DMS79 (cell line): ENCODE results near the gene SEM1.
"Not testable (repeated sequence)": the region's sequence is repeated elsewhere in the genome, so short reads cannot be mapped to it uniquely, and the experiment has no call there.

Source experiments
- DNase-seq: peaks from one replicate; lab custom pipeline; 2025; lab: John Stamatoyannopoulos, UW

Gene SEM1

GRCh38 chr7:96701258-96701657, 8.4 kb downstream of the SEM1 start:
- DNase-seq, result no peak

DNA sequence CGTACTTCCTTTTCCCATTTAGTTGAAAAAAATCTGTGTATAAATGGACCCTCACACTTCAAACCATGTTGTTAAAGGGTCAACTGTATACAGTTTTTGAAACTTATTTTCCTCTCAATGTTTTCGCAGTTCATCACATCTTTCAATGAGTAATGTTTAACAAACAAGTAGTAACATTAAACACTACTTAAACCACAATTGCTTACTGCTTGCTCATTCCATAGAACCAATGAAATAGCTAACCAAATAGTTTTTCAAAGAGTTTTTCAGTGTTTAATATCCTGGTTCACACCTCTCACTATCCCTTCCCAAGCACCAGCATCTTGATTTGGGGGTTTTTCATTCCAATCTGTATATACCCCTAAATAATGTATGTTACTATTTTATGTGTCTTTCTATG, 9.1 kb downstream of the SEM1 start:
- DNase-seq, result no peak

- no peak for DNase-seq
These were observed 10.3 kb downstream of the SEM1 start for GRCh38 chr7:96699219-96699871.

- DNase-seq, result not testable (repeated sequence)
These were observed 11.2 kb downstream of the SEM1 start for GRCh38 chr7:96698449-96698848.

DNA sequence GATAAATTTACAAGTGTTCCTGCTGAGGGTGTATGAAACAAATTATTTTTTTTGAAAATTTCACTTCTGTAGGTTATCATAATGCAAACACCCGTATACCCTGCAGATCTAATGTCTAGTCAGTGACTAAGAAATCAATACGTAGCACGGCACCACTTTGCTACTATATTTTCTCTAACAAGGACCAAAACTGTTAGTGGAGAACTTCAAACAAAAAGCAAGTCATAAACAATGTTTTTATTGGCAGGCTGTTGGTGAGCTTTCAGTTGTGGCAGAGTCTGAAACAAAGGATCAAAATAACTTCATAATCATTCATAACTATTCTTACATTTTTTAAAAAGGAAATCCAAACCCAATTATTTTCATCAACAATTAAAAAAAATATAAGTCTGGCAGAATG, 11.8 kb downstream of the SEM1 start:
- DNase-seq, result no peak

- DNase-seq, result no peak
These were observed 14.1 kb downstream of the SEM1 start for GRCh38 chr7:96695581-96695980.

GRCh38 chr7:96694082-96694481, 15.6 kb downstream of the SEM1 start:
- DNase-seq, result no peak

DNA sequence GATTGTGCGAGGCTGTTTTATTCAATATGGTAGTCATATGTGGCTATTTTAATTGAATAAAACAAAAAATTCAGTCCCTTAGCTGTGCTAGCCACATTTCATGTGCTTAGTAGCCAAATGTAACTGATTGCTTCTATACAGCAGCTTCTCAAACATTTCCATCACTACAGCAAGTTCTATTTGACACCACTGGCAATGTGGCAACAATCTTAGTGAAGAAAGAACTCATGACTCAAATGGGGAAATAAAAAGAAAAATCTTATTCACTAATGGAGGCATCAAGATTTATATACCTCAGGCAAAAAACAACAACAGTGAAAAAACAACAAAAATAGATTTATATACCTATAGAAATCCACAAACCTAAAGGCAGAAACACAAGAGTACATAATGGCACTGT, 17.9 kb downstream of the SEM1 start:
- no peak for DNase-seq

GRCh38 chr7:96689414-96689813, 20.2 kb downstream of the SEM1 start:
- DNase-seq, result no peak

- no peak for DNase-seq
These were observed 23.3 kb downstream of the SEM1 start for GRCh38 chr7:96686305-96686704.

DNA sequence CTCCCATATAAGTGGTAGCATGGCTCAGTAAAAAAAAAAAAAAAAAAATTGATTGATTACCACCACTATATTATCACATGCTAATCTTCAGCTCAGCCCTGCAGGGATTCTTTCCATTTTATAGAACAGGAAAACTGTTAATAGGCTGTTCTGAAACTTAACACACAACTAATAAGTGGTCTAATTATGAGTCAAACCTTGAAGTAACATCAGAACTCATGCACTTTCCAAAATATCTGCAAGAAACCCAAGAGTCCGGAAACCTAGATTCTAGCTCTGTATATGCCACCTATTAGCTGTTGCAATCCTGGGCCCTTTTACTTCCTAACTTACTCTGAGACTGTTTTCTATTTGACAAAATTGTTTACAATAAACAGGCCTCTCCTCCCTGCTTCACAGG, 23.9 kb downstream of the SEM1 start:
- DNase-seq, result no peak

DNA sequence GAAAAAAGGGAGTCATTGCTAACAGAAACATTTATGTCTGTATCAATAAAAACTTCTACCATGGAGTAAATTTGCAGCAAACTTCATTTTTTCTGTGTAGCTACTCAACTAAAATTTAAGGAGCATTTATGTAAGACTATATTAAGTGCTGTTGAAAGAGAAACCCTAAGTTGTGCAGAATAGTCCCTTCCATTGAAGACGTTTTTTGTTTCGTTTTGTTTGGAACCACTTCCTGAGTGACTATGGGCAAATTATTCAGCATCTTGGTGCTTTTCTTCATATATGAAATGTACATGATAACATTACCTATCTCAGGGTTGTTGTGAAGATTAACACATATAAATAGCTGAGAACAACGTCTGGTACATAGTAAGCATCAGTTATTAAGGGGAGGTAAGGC, 24.3 kb downstream of the SEM1 start:
- DNase-seq, result no peak

GRCh38 chr7:96679886-96680285, 29.8 kb downstream of the SEM1 start:
- no peak for DNase-seq

DNA sequence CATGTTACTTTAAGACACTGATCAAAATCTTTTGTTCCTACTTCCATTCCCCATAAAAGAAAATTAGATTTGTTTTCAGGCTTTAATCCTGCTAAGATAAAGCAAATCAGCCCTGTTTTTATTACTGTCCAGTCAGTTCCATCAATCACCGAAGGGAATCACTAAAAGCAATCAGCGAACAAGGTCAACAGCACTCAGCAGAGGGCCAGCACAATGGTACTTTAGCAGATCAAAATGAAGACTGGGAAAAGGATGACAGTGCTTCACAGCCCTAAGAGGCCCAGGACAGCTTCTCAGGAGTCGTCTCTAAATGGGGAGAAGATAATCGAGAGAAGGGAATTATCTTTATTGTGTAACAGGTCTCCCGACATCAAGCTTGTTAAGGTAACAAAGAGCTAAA, 32.7 kb downstream of the SEM1 start:
- no peak for DNase-seq

DNA sequence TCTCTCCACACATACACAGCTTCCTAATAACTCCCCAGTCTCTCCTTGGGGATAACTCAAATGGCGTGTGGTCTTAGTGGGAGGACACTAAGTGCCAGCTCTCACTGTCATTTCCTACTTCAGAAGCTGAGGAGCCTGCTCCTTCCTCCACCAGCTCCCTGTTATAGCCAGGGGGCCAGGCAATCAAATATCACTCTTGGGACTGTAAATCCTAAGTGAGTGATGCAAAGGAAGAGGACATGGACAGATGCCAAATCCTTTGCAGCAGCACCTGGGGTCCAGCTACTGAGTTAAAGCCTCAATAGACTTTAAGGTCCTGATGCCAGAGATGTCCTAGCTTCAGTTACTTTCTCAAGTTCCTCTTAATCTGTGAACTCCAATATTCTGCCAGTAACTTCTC, 34.1 kb downstream of the SEM1 start:
- no peak for DNase-seq

DNA sequence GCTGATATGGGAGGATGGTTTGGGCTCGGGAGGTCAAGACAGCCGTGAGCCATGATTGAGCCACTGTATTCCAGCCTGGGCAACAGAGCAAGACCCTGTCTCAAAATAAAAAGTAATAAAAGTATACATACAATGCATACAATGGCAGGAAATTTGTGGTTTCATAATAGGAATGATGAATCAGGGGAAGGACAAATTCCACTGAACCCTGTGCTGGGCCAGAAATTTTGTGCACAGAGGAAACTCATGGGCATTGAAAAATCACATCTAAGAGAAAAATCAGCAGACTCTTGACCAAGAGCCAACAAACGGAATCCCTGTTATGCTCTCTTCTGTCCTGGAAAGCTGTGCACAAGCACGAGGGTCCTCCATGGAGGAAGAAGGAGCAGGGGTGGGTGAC, 35.1 kb downstream of the SEM1 start:
- DNase-seq, result no peak

- DNase-seq, result no peak
These were observed 37.8 kb downstream of the SEM1 start for GRCh38 chr7:96671854-96672253.

DNA sequence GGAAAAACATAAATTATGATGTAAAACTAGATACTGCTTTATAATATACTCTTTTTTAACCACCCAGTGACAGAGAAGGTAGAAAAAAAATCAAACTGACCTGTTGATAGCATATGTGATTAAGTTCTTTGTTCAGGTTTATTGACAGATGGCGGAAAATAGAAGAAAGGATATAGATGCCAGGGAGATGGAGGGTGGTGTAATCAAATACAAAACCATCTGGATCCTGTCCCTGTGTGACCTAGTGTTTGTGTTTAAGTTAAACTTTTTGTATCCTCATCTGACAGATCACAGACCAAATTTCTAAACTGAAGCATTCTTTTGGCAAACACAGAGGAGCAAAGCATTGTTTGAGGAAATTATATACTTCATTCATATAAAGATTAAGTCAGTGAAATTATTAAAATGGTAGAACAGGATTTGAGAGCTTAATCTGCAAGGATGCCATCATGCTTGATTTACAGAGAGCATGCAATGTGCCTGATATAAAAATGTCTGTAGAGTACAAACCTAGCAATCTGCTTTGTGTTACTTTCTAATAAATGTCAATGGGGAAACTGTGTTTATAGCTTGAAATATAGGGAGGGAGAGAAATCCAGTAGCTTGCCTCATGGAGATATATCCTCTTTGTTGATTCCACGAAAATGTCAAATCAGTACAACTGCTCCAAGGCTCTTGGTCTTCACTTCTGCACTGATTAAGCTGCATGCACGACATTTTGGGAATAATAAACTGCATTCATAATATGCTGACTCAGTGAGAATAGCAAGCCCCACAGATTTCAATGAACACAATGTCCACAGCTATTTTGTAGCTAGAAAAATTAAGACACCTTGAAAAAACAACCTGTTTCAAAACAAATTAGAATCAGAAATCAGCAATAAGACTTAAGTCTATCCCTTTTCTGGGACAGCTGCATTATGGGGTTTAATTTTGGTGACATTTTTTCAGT, 39.0 kb downstream of the SEM1 start:
- DNase-seq, result no peak

DNA sequence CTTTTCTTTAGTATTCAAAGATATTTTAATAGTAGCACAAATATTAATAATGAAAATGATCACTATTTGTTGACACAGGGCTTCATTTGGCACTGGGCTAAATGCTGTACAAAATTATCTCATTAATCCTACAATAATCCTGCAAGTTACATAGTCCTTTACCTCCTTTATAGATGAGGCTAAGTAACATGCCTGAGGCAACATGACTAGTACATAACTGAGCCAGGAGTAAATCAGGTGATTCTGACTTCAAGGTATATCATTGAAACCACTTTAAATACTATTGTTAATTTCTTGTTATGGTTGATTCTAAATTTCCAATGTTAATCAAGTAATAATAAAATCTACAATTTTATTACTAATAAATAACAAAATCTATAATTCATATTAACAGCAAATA, 39.8 kb downstream of the SEM1 start:
- DNase-seq, result no peak

- no peak for DNase-seq
These were observed 42.6 kb downstream of the SEM1 start for GRCh38 chr7:96667026-96667425.

- DNase-seq, result no peak
These were observed 44.0 kb downstream of the SEM1 start for GRCh38 chr7:96665689-96666088.

- no peak for DNase-seq
These were observed 44.9 kb downstream of the SEM1 start for GRCh38 chr7:96664793-96665192.

DNA sequence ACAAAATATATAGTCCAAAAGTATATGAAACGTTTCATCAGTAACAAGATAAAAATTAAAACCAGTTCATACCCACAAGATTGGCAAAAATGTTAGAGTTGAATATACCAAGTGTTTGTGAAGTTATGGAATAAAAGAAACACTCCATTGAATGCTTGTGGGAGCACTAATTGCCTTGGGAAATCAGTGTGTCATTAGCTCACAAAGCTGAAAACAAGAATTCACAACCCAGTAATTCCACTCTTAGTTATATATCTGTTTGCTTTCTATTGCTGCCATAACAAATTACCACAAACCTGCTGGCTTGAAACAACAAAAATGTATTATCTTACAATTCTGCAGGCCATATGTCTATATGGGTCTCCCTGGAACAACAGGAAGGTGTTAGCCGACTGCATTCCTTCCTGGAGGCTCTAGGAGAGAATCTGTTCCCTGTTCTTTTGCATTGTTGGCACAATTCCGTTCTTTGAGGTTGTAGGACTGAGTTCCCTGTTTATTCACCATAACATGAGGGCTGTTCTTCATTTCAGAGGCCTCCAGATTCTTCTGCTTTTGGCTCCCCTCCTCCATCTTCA, 45.7 kb downstream of the SEM1 start:
- DNase-seq, result no peak
